ENCODE data around the gene ARID1B. TPM values are rescaled to one million over a fixed set of nuclear protein-coding genes. Genes with fewer than 3 reads are reported as not detected.

ARID1B gene
- total RNA-seq, 1 experiment from 2014 or later = 91.7 TPM

- in situ Hi-C loops (cut with HindIII; ENCODE audit: low pct_unique_long_range_greater_than_20kb, low sequenced_read_pairs) = no loop called here
- ChIA-PET CTCF (no interaction called here), POLR2A (no interaction called here)
- Histone ChIP-seq H3K4me3 (ENCODE audit: low read depth in 2 of 2, low read length in 2 of 2) (no peak overlapping the region), H3K4me1 (ENCODE audit: control insufficient read depth, insufficient read depth, low read length) (peaks cover 20% of the 10 kb centered on the region), H3K27me3 (ENCODE audit: control insufficient read depth, insufficient read depth, low read length) (no peaks in the 10 kb centered on the region), H3K36me3 (ENCODE audit: control insufficient read depth, insufficient read depth, low read length) (no peaks in the 10 kb centered on the region), H3K27ac (ENCODE audit: low read length) (no peak overlapping the region), H3K9me3 (ENCODE audit: control insufficient read depth, insufficient read depth, low read depth, low read length) (no peaks in the 10 kb centered on the region)
- ATAC-seq = no peak
- intact Hi-C loops (cut with micrococcal nuclease; ENCODE audit: unreplicated experiment) = no loop called here
- TF ChIP-seq REST (IDR thresholded peaks at IDR 0.05; ENCODE audit: insufficient read depth in 1 of 2, low read depth in 2 of 2, low read length in 1 of 2) (no peak), TCF7L2 (IDR thresholded peaks at IDR 0.05; ENCODE audit: low read depth, low read length) (no peak), POLR2AphosphoS5 (IDR thresholded peaks at IDR 0.05; ENCODE audit: low read depth, low read length) (no peak), SIN3A (IDR thresholded peaks at IDR 0.05; ENCODE audit: borderline replicate concordance, insufficient read depth, low read depth, low read length) (no peak), CTCF (IDR thresholded peaks at IDR 0.05) (no peak)
- no TSS peak for BruUV-seq (replicated peaks)
- DNase-seq (ENCODE audit: low read depth, low spot score) = no peak
These were observed 179.1 kb downstream of the ARID1B start for GRCh38 chr6:156956286-156956685.

DNA sequence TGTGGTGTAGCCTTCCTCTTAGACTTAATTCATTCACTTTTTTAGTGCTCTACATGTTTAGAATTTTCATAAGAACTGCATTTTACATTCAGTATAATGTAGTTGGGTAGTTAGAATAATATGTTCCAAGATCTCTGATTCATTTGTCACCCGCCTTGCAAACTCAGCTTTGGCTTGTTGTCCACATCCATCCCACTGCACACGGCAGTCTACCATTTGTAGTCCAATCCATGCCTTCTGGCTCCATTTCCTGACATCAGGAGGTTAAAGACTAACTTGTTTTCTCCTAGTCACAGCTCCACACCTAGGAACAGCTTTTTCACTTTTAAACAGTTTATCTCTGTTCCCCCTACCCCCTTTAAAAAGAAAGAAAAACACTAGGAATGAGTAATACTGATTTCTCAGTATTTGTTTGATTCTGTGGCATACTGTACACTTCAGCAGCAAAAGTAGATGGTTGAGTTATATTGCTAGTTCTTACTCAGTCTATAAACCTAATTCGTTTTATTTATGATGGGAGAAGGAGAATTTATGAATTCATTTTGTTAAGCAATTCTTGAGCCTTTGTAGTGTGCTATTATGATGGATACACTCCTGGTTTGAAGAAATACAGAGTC is 180.9 kb downstream of the ARID1B start:
- H3K4me3 ChIP-seq (ENCODE audit: low read depth in 2 of 2, low read length in 2 of 2) = no peak overlapping the region
- ChIA-PET CTCF (no interaction called here), POLR2A (no interaction called here)
- no peaks in the 10 kb centered on the region for H3K27me3 ChIP-seq (ENCODE audit: control insufficient read depth, insufficient read depth, low read length)
- ATAC-seq = no peak
- peaks cover 11% of the 10 kb centered on the region for H3K4me1 ChIP-seq (ENCODE audit: control insufficient read depth, insufficient read depth, low read length)
- BruUV-seq (replicated peaks) = no TSS peak
- no peak overlapping the region for H3K27ac ChIP-seq (ENCODE audit: low read length)
- TF ChIP-seq TCF7L2 (IDR thresholded peaks at IDR 0.05; ENCODE audit: low read depth, low read length) = no peak
- intact Hi-C loops (cut with micrococcal nuclease; ENCODE audit: unreplicated experiment) (no loop called here), in situ Hi-C loops (cut with HindIII; ENCODE audit: low pct_unique_long_range_greater_than_20kb, low sequenced_read_pairs) (no loop called here)
- H3K9me3 ChIP-seq (ENCODE audit: control insufficient read depth, insufficient read depth, low read depth, low read length) = no peaks in the 10 kb centered on the region
- H3K36me3 ChIP-seq (ENCODE audit: control insufficient read depth, insufficient read depth, low read length) = no peaks in the 10 kb centered on the region
- no peak for DNase-seq (ENCODE audit: low read depth, low spot score)

- BruUV-seq (replicated peaks) = no TSS peak
These were observed 183.3 kb downstream of the ARID1B start for GRCh38 chr6:156960525-156960924.

More at GRCh38 chr6:156960525-156960924, 183.3 kb downstream of the ARID1B start:
- in situ Hi-C loops (cut with HindIII; ENCODE audit: low pct_unique_long_range_greater_than_20kb, low sequenced_read_pairs) (no loop called here), intact Hi-C loops (cut with micrococcal nuclease; ENCODE audit: unreplicated experiment) (no loop called here)
- H3K4me1 ChIP-seq (ENCODE audit: control insufficient read depth, insufficient read depth, low read length) = peaks cover 15% of the 10 kb centered on the region
- H3K4me3 ChIP-seq (ENCODE audit: low read depth in 2 of 2, low read length in 2 of 2) = no peak overlapping the region
- H3K36me3 ChIP-seq (ENCODE audit: control insufficient read depth, insufficient read depth, low read length) = no peaks in the 10 kb centered on the region
- H3K9me3 ChIP-seq (ENCODE audit: control insufficient read depth, insufficient read depth, low read depth, low read length) = no peaks in the 10 kb centered on the region
- DNase-seq (ENCODE audit: low read depth, low spot score) (no peak), ATAC-seq (no peak)
- no peak overlapping the region for H3K27ac ChIP-seq (ENCODE audit: low read length)
- H3K27me3 ChIP-seq (ENCODE audit: control insufficient read depth, insufficient read depth, low read length) = no peaks in the 10 kb centered on the region
- ChIA-PET CTCF (no interaction called here), POLR2A (no interaction called here)
- TF ChIP-seq REST (IDR thresholded peaks at IDR 0.05; ENCODE audit: insufficient read depth in 1 of 2, low read depth in 2 of 2, low read length in 1 of 2) = no peak
- TF ChIP-seq CTCF (IDR thresholded peaks at IDR 0.05) = no peak
